Smooth muscle cell (in vitro differentiated cells): ENCODE data around the gene AAGAB. TPM values are rescaled to one million over a fixed set of nuclear protein-coding genes. Genes with fewer than 3 reads are reported as not detected.
A peak's percentile ranks its signal among the peaks of the same experiment; 100 is the strongest.

Experiments
- DNase-seq: peaks from one replicate; lab custom pipeline; 2025; ENCODE audit not compliant: unreplicated experiment; lab: John Stamatoyannopoulos, UW
- H2AFZ ChIP-seq: fragments of 200-600 bp; sonication (generic); 2 replicates; pipeline ENCODE4 v1.6.0; 2016; ENCODE audit warnings: antibody characterized with exemption, low read depth, mild to moderate bottlenecking
- H3F3A ChIP-seq: fragments of 200-600 bp; sonication (generic); 2 replicates; pipeline ENCODE4 v1.6.0; 2017; ENCODE audit warnings: antibody characterized with exemption, low read depth
- H3K27ac ChIP-seq: fragments of 200-600 bp; sonication (generic); 2 replicates; pipeline ENCODE4 v1.5.1; 2016; ENCODE audit warnings: low read depth, mild to moderate bottlenecking
- H3K27me3 ChIP-seq: fragments of 200-600 bp; sonication (generic); 2 replicates; pipeline ENCODE4 v1.6.1; 2016; ENCODE audit warnings: low read depth, mild to moderate bottlenecking
- H3K36me3 ChIP-seq: fragments of 200-600 bp; sonication (generic); 2 replicates; pipeline ENCODE4 v1.5.1; 2016; ENCODE audit warnings: low read depth
- H3K4me1 ChIP-seq: fragments of 200-600 bp; sonication (generic); 2 replicates; pipeline ENCODE4 v1.5.1; 2016; ENCODE audit warnings: low read depth
- H3K4me2 ChIP-seq: fragments of 200-600 bp; sonication (generic); 2 replicates; pipeline ENCODE4 v1.6.0; 2016; ENCODE audit warnings: mild to moderate bottlenecking
- H3K4me3 ChIP-seq: fragments of 200-600 bp; sonication (generic); 2 replicates; pipeline ENCODE4 v1.5.1; 2016; ENCODE audit warnings: mild to moderate bottlenecking
- H3K79me2 ChIP-seq: fragments of 200-600 bp; sonication (generic); 2 replicates; pipeline ENCODE4 v1.6.0; 2016; ENCODE audit warnings: low read depth, mild to moderate bottlenecking
- H3K9ac ChIP-seq: fragments of 200-600 bp; sonication (generic); 2 replicates; pipeline ENCODE4 v1.6.0; 2016; ENCODE audit warnings: low read depth
- H3K9me3 ChIP-seq: fragments of 200-600 bp; sonication (generic); replicated peaks from 2 replicates; pipeline ENCODE4 v1.5.1; 2016; ENCODE audit warnings: low read depth
- H4K20me1 ChIP-seq: fragments of 200-600 bp; sonication (generic); 2 replicates; pipeline ENCODE4 v1.6.0; 2016; ENCODE audit warnings: low read depth
- WGBS: methylation state at CpG from one replicate; pipeline ENCODE4 v1.1.7; 2016; ENCODE audit warnings: low lambda C conversion rate; 5-methylcytosine and 5-hydroxymethylcytosine counted together
- polyA plus RNA-seq: library from polyadenylated mRNA; unstranded; fragments of >200 nt; fragmentation: Nextera tagmentation; extraction: Ambion mirVana; gene quantifications from 2 replicates; pipeline ENCODE4 v1.2.1, GENCODE V29; 2016
- total RNA-seq: library from RNA; depleted of rRNA; stranded (reverse); fragments of >200 nt; gene quantifications from 2 replicates; pipeline ENCODE4 v1.2.3, GENCODE V29; 2014
- TF ChIP-seq, protein P1 (sequence below): fragments of 200-600 bp; sonication (generic); IDR thresholded peaks from 2 replicates; pipeline ENCODE4 v1.5.1; 2017; ENCODE audit warnings: borderline replicate concordance, mild to moderate bottlenecking, antibody characterized with exemption; ENCODE audit not compliant: insufficient read depth, poor library complexity, severe bottlenecking

The AAGAB gene
- total and polyA plus RNA-seq, 2 experiments from 2014 or later, result 38.2 to 39.6 TPM

DNA sequence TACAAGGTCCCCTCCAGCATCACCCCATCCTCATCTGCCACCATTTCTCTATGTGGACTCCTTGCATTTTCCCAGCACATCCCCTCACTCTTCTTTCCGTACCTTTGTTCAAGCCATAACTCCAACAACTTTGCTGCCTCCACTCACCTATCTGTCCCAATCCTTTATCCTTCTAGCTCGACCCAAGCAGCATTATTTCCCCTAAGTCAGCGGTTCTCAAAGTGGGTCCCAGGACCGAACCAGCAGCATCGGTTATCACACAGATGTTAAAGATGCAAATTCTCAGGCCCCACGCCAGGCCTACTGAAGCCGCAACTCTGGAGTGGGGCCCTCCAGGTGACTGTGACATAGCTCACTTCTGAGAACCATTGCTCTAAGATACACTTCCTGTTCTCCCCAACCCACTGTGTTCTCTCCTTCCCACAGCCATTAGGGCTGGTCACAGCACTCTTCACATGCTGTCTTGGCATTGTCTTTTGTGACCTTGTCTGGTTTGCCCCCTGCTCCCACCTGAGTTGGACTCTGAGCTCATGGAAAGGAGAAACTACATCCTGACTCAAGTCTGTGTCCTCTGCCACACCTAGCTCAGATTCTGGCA lies 56.2 kb downstream of the AAGAB start:
- 96% methylated on average over 7 of the region's 7 CpGs for WGBS

DNA sequence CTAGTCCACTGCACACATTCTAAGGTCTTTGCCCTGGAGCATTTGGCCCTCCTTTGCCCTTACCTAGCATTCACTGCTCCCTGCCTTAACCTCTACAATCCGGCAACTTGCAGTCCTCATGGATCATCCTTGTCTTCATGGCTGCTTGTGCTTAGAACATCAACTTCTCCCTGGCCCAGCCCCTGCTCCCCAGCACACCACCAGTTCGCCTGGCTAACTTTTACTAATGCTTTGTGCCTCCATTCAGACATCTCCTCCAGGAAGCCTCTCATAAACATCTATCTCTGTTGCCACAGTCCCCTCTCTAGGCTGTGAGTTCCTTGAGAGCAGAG lies 57.1 kb downstream of the AAGAB start:
- H3K9ac ChIP-seq, result peak overlapping the region; percentile 32
- H3K9me3 ChIP-seq, result no peaks in the 10 kb centered on the region
- peak overlapping the region; percentile 74 for H3K27ac ChIP-seq
- no peaks in the 10 kb centered on the region for H3K36me3 ChIP-seq
- H4K20me1 ChIP-seq, result no peaks in the 10 kb centered on the region
- no peaks in the 10 kb centered on the region for H3K27me3 ChIP-seq
- H3K79me2 ChIP-seq, result no peaks in the 10 kb centered on the region
- no peak overlapping the region for H2AFZ ChIP-seq
- TF ChIP-seq, protein P1, sequence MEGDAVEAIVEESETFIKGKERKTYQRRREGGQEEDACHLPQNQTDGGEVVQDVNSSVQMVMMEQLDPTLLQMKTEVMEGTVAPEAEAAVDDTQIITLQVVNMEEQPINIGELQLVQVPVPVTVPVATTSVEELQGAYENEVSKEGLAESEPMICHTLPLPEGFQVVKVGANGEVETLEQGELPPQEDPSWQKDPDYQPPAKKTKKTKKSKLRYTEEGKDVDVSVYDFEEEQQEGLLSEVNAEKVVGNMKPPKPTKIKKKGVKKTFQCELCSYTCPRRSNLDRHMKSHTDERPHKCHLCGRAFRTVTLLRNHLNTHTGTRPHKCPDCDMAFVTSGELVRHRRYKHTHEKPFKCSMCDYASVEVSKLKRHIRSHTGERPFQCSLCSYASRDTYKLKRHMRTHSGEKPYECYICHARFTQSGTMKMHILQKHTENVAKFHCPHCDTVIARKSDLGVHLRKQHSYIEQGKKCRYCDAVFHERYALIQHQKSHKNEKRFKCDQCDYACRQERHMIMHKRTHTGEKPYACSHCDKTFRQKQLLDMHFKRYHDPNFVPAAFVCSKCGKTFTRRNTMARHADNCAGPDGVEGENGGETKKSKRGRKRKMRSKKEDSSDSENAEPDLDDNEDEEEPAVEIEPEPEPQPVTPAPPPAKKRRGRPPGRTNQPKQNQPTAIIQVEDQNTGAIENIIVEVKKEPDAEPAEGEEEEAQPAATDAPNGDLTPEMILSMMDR, result no peak
- 60% methylated on average over 2 of the region's 2 CpGs for WGBS
- DNase-seq, result no peak
- H3K4me2 ChIP-seq, result peak overlapping the region; percentile 56
- peaks cover 9% of the 10 kb centered on the region for H3F3A ChIP-seq
- no peak overlapping the region for H3K4me3 ChIP-seq
- peaks cover 8% of the 10 kb centered on the region for H3K4me1 ChIP-seq

More for the DNA sequence above, 56.2 kb downstream of the AAGAB start:
- Histone ChIP-seq H3K4me2 (no peak overlapping the region), H3K27ac (no peak overlapping the region), H3K79me2 (no peaks in the 10 kb centered on the region), H3K4me1 (peaks cover 8% of the 10 kb centered on the region), H3K9me3 (no peaks in the 10 kb centered on the region), H3K27me3 (no peaks in the 10 kb centered on the region), H3F3A (peaks cover 9% of the 10 kb centered on the region), H3K36me3 (no peaks in the 10 kb centered on the region), H2AFZ (no peak overlapping the region), H3K9ac (no peak overlapping the region), H3K4me3 (no peak overlapping the region), H4K20me1 (no peaks in the 10 kb centered on the region)
- no peak for DNase-seq
- TF ChIP-seq, protein P1, result no peak

DNA sequence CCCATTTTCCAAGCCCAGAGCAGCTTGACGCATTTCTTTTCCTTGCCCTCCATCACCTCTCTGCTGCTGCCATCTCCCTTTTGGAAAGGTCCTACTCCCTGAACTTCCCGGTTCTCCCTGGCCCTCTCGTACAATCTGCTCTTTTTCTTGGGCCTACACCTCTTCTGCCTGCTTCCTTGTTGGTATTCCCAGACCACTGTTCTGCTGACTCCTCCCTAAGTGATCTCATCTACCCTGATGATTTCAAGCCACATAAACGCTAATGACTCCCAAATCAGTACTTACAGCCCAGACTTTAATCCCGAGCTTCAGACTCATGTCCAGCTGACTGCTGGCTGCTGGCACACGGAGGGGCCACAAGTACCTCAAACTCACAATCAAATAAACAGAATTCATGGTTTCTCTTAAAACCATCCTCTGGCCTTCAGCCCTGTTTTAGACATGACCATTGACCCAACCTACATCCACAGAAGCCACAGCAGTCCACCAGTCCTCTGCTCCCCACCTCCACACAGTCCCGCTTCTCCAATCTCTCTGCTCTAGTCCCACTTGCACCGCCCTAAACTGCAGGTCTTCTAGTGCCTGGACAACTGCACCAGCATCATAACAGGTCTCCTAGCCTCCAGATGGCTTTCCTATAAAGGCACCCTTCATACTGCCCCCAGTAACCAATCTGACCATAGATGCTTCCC lies 57.6 kb downstream of the AAGAB start:
- 40% methylated on average over 8 of the region's 8 CpGs for WGBS
- peak overlapping the region; percentile 74 for H3K27ac ChIP-seq
- no peaks in the 10 kb centered on the region for H3K36me3 ChIP-seq
- H3K9ac ChIP-seq, result peak overlapping the region; percentile 32
- no peaks in the 10 kb centered on the region for H3K79me2 ChIP-seq
- H3F3A ChIP-seq, result peaks cover 9% of the 10 kb centered on the region
- DNase-seq, result no peak
- H3K4me1 ChIP-seq, result peaks cover 8% of the 10 kb centered on the region
- peak overlapping the region; percentile 63 for H3K4me2 ChIP-seq
- TF ChIP-seq, protein P1, result no peak
- H2AFZ ChIP-seq, result no peak overlapping the region
- H3K9me3 ChIP-seq, result no peaks in the 10 kb centered on the region
- H4K20me1 ChIP-seq, result no peaks in the 10 kb centered on the region
- H3K4me3 ChIP-seq, result no peak overlapping the region
- H3K27me3 ChIP-seq, result no peaks in the 10 kb centered on the region
